Kidney epithelial cell (primary cell): ENCODE data around the gene LZTS3. TPM values are rescaled to one million over a fixed set of nuclear protein-coding genes. Genes with fewer than 3 reads are reported as not detected.

Experiments
- DNase-seq: peaks from one replicate; pipeline ENCODE4 v3.0.0-alpha.2; 2010; ENCODE audit warnings: low read depth
- H3K27me3 ChIP-seq: 2 replicates; pipeline ENCODE4 v1.6.0; 2011; ENCODE audit warnings: low read length; ENCODE audit not compliant: control insufficient read depth, insufficient read depth
- H3K36me3 ChIP-seq: 2 replicates; pipeline ENCODE4 v1.5.1; 2011; ENCODE audit warnings: low read length; ENCODE audit not compliant: control insufficient read depth, insufficient read depth
- H3K4me3 ChIP-seq: 2 replicates; pipeline ENCODE4 v1.5.1; 2011; ENCODE audit warnings: low read depth, mild to moderate bottlenecking, control low read depth, low read length
- total RNA-seq: library from RNA; depleted of rRNA; stranded (reverse); fragments of >200 nt; gene quantifications from 2 replicates; pipeline ENCODE4 v1.2.3, GENCODE V29; 2015
- TF ChIP-seq, protein P1 (sequence below): IDR thresholded peaks from 2 replicates; pipeline ENCODE4 v1.5.1; 2011; ENCODE audit warnings: mild to moderate bottlenecking, moderate library complexity, low read length, control low read depth, inconsistent platforms; ENCODE audit not compliant: insufficient read depth, poor library complexity, severe bottlenecking

Gene LZTS3
- total RNA-seq, 1 donor from 2014 or later, result 10.4 TPM

DNA sequence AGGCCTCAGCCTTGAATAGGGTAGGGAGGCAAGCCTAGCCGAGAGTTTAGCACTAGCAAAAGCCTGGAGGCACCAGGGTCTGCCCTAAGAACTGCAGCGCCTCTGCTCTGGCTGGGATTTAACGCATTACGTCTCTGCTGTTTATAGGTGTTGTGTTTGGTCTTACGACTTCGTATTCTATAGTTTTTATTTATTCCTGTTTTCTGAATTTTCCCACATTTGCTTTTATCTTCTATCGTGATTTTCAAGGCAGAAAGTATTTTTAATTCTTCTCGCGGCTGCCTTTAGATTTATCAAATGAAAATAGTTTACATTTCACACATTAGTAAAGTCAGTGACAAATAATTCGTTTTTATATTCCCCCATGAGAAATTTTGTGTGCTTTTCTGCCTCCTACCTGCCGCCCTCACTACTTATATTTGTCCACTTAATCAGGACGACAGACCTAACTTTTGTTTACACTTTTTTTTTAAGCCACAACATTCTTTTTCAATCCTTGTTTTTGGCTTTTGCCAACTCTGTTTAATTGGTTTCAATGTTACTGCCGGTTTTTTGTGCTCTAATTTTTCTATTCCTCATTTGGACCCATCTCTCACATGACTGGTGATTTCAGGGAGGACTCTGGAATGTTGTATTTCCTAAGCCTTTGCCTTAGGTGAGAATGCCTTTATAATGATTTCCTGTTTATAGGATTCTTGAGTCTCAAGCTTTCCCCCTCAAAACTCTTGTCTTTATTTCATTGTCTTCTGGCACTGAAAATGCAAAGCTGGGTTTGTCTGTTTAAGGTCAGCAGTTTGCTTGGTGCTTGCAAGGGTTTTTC lies 1.3 kb upstream of the LZTS3 start:
- TF ChIP-seq, protein P1, sequence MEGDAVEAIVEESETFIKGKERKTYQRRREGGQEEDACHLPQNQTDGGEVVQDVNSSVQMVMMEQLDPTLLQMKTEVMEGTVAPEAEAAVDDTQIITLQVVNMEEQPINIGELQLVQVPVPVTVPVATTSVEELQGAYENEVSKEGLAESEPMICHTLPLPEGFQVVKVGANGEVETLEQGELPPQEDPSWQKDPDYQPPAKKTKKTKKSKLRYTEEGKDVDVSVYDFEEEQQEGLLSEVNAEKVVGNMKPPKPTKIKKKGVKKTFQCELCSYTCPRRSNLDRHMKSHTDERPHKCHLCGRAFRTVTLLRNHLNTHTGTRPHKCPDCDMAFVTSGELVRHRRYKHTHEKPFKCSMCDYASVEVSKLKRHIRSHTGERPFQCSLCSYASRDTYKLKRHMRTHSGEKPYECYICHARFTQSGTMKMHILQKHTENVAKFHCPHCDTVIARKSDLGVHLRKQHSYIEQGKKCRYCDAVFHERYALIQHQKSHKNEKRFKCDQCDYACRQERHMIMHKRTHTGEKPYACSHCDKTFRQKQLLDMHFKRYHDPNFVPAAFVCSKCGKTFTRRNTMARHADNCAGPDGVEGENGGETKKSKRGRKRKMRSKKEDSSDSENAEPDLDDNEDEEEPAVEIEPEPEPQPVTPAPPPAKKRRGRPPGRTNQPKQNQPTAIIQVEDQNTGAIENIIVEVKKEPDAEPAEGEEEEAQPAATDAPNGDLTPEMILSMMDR, result no peak
- H3K4me3 ChIP-seq, result peak overlapping the region; percentile 89
- no peaks in the 10 kb centered on the region for H3K36me3 ChIP-seq
- no peak for DNase-seq
- peaks cover 6% of the 10 kb centered on the region for H3K27me3 ChIP-seq

DNA sequence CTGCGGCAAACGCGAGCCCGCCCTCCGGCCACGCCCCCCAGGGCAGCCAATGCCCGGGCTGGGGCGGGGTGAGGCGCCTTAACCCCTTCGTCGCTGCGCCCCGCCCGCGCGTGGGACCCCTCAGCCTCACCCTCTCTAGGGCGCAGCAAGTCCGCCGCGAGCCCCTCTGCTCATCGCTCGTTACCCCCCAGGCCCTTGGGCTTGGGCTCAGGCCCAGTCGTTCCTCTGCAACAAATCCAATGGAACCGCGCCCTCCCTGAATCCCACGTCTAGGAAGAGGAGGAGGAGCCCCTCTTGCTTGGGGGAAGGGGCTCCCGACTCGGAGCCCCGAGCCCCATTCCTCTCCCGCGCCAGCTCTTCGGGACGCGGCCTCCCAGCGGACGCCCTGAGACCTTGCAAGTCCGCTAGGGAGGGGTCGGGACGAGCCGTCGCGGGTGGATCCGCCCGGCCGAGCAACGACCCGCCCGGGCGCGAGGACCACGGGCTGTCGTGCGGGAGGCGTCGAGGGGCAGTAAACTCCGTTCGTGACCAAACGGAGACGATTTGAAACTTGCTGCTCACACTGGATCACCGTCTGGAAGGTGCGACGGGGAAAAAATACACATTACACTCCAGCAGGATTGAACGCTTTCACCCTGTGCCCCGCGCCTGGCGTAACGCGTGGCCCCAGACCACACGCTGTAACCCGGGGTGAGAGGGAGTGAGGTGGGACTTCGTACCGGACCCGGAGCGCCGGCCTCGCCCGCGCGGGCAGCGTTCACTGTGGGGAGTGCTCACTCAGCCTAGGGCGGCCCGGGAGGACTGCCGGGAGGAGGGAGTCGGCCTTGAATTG lies 477 bp upstream of the LZTS3 start:
- Histone ChIP-seq H3K4me3 (peak overlapping the region; percentile 89), H3K27me3 (peaks cover 9% of the 10 kb centered on the region), H3K36me3 (no peaks in the 10 kb centered on the region)
- no peak for DNase-seq
- TF ChIP-seq, protein P1, result peak; percentile 13

DNA sequence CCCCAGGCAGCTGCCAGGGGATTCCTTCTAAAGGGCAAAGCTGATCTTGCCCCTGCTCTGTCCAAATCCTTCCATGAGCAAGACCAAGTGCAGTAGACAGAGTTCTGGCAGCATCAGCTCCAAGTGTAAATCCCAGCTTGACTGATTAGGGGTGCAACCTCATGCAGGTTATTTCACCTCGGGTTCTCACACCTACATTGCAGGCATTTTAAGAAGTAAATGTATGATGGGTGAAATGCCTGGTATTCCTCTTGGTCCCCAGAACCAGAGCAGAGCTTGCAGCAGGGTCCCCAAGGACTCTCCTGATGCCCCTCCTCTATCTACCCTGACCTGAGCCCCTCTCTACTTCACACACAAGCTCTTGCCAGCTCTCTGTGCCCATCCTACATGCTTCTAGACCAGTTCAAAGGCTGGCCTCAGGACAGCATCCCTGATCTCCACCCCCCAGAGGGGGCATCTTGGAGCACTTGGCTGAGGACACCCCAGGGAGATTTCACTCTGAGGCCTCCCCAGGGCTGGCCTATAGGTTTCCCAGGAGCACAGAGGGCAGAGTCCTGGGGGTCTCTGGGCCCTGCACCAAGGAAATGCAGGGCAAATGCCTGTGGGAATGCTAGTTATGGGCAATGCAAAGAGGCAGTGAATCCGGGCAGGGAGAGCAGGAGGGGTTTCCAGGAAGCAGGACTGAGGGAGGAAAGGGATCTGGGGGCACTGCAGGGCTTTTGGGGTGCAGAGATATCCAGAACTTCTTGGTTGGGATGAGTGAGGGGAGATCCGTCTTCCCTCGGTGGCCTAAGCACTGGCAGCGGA lies 1.0 kb downstream of the LZTS3 start:
- DNase-seq, result no peak
- Histone ChIP-seq H3K27me3 (peaks cover 23% of the 10 kb centered on the region), H3K36me3 (no peaks in the 10 kb centered on the region), H3K4me3 (peak overlapping the region; percentile 89)
- TF ChIP-seq, protein P1, result no peak

DNA sequence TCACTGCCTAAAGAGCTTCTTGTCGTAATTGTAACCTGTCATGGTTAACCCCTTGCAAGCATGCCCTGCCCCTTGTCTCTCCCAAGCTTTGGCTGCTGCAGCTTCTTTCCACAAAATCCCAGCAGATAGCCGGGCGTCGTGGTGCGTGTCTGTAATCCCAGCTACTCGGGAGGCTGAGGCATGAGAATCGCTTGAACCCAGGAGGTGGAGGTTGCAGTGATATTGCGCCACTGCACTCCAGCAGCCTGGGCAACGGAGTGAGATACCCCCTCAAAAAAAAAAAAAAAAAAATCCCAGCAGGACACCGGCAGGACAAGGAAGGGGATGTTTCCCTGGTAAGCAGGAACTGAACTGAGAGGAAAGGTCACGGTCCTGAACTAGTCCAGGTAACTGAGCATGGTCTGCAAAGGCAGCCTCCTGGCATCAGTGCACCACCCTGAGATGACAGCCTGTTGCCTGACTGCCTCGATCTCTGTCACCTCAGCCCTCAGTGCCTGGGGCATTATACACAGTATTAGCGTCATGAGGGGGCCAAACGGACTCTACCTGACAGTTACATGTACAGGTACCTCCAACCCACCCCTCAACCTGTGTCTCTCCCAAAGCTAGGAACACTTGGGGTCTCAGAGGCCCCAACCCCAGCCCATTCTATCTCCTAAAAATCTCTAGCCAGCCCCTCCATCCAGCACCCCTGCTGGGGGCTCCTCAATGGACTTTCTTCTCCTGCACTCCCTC lies 1.8 kb downstream of the LZTS3 start:
- no peak for DNase-seq

More for the DNA sequence above, 1.8 kb downstream of the LZTS3 start:
- peaks cover 23% of the 10 kb centered on the region for H3K27me3 ChIP-seq
- no peaks in the 10 kb centered on the region for H3K36me3 ChIP-seq
- TF ChIP-seq, protein P1, result no peak
- H3K4me3 ChIP-seq, result no peak overlapping the region
